Caco-2 (cell line): ENCODE data around the gene KIAA1755. TPM values are rescaled to one million over a fixed set of nuclear protein-coding genes. Genes with fewer than 3 reads are reported as not detected.
"Not testable (repeated sequence)": the region's sequence is repeated elsewhere in the genome, so short reads cannot be mapped to it uniquely, and the experiment has no call there.

Experiments used
- BruUV-seq: library from RNA; stranded (reverse); fragments of 400-500 nt; replicated peaks from 2 replicates; lab custom pipeline; 2021; lab: Mats Ljungman, UMichigan
- CTCF ChIA-PET: fragments of 300-600 bp; sonication (Branson Sonifier 250); formaldehyde crosslinking; loops from one replicate; lab custom pipeline; 2022; ENCODE audit warnings: antibody characterized with exemption; lab: Charles Lee
- POLR2A ChIA-PET: fragments of 300-600 bp; sonication (Branson Sonifier 250); formaldehyde crosslinking; loops from one replicate; lab custom pipeline; 2022; ENCODE audit warnings: antibody characterized with exemption; lab: Charles Lee
- DNase-seq, 2 experiments: peaks; one replicate each; pipeline versions ENCODE4 v3.0.0 to v3.0.0-alpha.2; 2020 to 2022
- H3K27me3 ChIP-seq: replicated peaks from 2 replicates; pipeline ENCODE4 v1.6.0; 2011; ENCODE audit warnings: low read length; ENCODE audit not compliant: control insufficient read depth, insufficient read depth
- H3K36me3 ChIP-seq: 2 replicates; pipeline ENCODE4 v1.5.1; 2011; ENCODE audit warnings: low read length; ENCODE audit not compliant: control insufficient read depth, insufficient read depth
- H3K4me1 ChIP-seq: fragments of 250-450 bp; sonication (Bioruptor Pico); 2 replicates; pipeline ENCODE4 v1.5.1; 2020; ENCODE audit warnings: mild to moderate bottlenecking
- H3K4me3 ChIP-seq: 2 replicates; pipeline ENCODE4 v1.5.1; 2011; ENCODE audit warnings: low read depth, mild to moderate bottlenecking, control low read depth, low read length
- H3K9me3 ChIP-seq: fragments of 250-450 bp; sonication (Bioruptor Pico); 2 replicates; pipeline ENCODE4 v1.5.1; 2020; ENCODE audit warnings: mild to moderate bottlenecking, moderate library complexity
- H3K27ac Mint-ChIP-seq: one replicate; pipeline ENCODE4 v1.8.0; 2022; ENCODE audit warnings: mixed read lengths; ENCODE audit not compliant: unreplicated experiment
- H3K27me3 Mint-ChIP-seq: one replicate; pipeline ENCODE4 v1.8.0; 2022; ENCODE audit warnings: mixed read lengths; ENCODE audit not compliant: insufficient read depth, unreplicated experiment
- H3K36me3 Mint-ChIP-seq: one replicate; pipeline ENCODE4 v1.8.0; 2022; ENCODE audit warnings: mild to moderate bottlenecking, mixed read lengths; ENCODE audit not compliant: insufficient read depth, unreplicated experiment
- H3K4me1 Mint-ChIP-seq: one replicate; pipeline ENCODE4 v1.8.0; 2022; ENCODE audit warnings: low read depth, mixed read lengths; ENCODE audit not compliant: unreplicated experiment
- H3K4me3 Mint-ChIP-seq: one replicate; pipeline ENCODE4 v1.8.0; 2022; ENCODE audit warnings: mild to moderate bottlenecking, moderate library complexity, mixed read lengths; ENCODE audit not compliant: unreplicated experiment
- H3K9me3 Mint-ChIP-seq: one replicate; pipeline ENCODE4 v1.8.0; 2022; ENCODE audit warnings: mixed read lengths; ENCODE audit not compliant: unreplicated experiment
- intact Hi-C: fragments of 100-400 bp; cut with micrococcal nuclease; formaldehyde crosslinking; loops from one replicate; pipeline ENCODE4 v1.10.0; 2022; ENCODE audit not compliant: unreplicated experiment
- total RNA-seq: library from RNA; stranded (reverse); gene quantifications from 2 replicates; pipeline ENCODE4 v1.2.3, GENCODE V29; 2022
- TF ChIP-seq, protein P1 (sequence below), 2 experiments: fragments of 200-600 bp in 1 of 2; IDR thresholded peaks; 1 replicate in 1 of 2; 2 replicates in 1 of 2; pipeline versions ENCODE4 v1.5.1 to v1.8.0; 2011 to 2022; ENCODE audit warnings: antibody characterized with exemption in 1 of 2, control low read depth in 1 of 2, inconsistent platforms in 1 of 2, low read depth in 1 of 2, low read length in 1 of 2, mild to moderate bottlenecking in 1 of 2, moderate library complexity in 1 of 2; ENCODE audit not compliant: insufficient read depth in 1 of 2, severe bottlenecking in 1 of 2, unreplicated experiment in 1 of 2

The KIAA1755 gene
- total RNA-seq, 1 experiment from 2014 or later: 0.20 TPM

- Histone ChIP-seq H3K4me3 (no peak overlapping the region), H3K9me3 (no peaks in the 10 kb centered on the region), H3K36me3 (no peaks in the 10 kb centered on the region), H3K4me1 (no peaks in the 10 kb centered on the region), H3K27me3 (no peaks in the 10 kb centered on the region)
- BruUV-seq: no TSS peak
- H3K36me3 Mint-ChIP-seq: no peaks in the 10 kb centered on the region
- no peaks in the 10 kb centered on the region for H3K27me3 Mint-ChIP-seq
- H3K9me3 Mint-ChIP-seq: no peaks in the 10 kb centered on the region
- H3K27ac Mint-ChIP-seq: no peak overlapping the region
- ChIA-PET POLR2A (no interaction called here), CTCF (interaction anchor here (1.0 to 1.7 kb wide), 2 partner anchors 9 to 11 kb away, joined by 4 to 6 read pairs; no protein-coding TSS in a partner anchor)
- TF ChIP-seq, protein P1, sequence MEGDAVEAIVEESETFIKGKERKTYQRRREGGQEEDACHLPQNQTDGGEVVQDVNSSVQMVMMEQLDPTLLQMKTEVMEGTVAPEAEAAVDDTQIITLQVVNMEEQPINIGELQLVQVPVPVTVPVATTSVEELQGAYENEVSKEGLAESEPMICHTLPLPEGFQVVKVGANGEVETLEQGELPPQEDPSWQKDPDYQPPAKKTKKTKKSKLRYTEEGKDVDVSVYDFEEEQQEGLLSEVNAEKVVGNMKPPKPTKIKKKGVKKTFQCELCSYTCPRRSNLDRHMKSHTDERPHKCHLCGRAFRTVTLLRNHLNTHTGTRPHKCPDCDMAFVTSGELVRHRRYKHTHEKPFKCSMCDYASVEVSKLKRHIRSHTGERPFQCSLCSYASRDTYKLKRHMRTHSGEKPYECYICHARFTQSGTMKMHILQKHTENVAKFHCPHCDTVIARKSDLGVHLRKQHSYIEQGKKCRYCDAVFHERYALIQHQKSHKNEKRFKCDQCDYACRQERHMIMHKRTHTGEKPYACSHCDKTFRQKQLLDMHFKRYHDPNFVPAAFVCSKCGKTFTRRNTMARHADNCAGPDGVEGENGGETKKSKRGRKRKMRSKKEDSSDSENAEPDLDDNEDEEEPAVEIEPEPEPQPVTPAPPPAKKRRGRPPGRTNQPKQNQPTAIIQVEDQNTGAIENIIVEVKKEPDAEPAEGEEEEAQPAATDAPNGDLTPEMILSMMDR (IDR thresholded peaks at IDR 0.05; ENCODE audit: insufficient read depth in 1 of 2, low read depth in 1 of 2, low read length in 1 of 2, severe bottlenecking in 1 of 2, unreplicated experiment in 1 of 2): no peak
- intact Hi-C loops: no loop called here
- no peak overlapping the region for H3K4me3 Mint-ChIP-seq
- no peaks in the 10 kb centered on the region for H3K4me1 Mint-ChIP-seq
- no peak for DNase-seq
Observed at GRCh38 chr20:38253571-38253970, 7.0 kb downstream of the KIAA1755 start.

DNA sequence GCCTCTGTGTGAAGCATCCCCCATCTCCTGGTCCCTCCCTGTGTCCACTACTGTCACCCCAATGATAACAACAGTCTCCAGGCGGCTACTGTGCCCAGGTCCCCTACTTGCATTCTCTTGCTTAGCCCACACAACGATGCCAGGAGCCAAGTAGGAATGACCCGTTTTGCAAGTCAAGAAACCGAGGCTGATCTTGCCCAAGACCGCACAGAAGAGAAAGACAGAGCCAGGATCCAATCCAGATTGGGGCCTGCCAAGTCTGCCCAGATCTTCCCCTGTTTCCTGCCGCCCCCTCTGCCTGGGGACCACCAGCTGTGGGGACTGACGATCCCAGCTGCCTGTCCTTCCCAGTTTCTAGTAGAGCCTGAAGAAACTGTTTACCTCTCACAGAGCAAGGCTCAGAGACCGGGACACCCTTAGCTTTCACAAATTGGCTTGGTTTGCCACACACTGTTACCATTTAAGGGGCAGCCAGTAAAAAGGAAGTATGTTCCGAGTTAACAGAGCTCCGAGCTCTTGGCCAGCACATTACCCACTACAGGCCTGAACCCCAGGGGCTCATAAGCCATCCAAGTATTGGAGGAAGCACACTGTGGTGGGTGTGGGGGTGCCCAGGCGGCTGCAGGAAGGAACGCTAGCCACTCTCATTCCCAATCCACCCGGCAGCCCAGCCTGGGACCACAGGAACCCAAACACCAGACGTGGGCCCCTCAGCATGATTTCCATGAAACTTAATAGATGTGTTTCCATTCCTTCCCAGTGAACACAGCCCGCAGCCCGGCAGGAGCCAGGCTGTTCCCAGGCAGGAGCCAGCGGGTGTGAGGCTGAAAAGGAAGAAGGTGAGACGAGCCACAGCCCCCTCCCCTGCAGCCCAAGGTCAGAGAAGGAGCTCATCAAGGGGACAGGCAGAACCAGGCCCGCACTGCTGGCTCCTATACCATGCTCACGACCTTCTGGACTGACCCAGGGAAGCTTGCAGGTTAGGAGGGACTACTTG lies 7.9 kb downstream of the KIAA1755 start:
- intact Hi-C loops: no loop called here
- TF ChIP-seq, protein P1 (IDR thresholded peaks at IDR 0.05; ENCODE audit: insufficient read depth in 1 of 2, low read depth in 1 of 2, low read length in 1 of 2, severe bottlenecking in 1 of 2, unreplicated experiment in 1 of 2): no peak
- no peaks in the 10 kb centered on the region for H3K4me1 Mint-ChIP-seq
- H3K27me3 Mint-ChIP-seq: no peaks in the 10 kb centered on the region
- H3K27me3 ChIP-seq: no peaks in the 10 kb centered on the region
- no peaks in the 10 kb centered on the region for H3K9me3 ChIP-seq
- POLR2A ChIA-PET: interaction anchor here (0.5 kb wide), 1 partner anchor 174 kb away, joined by 5 read pairs; no protein-coding TSS in a partner anchor
- no peak for DNase-seq
- no peak overlapping the region for H3K27ac Mint-ChIP-seq
- no peaks in the 10 kb centered on the region for H3K9me3 Mint-ChIP-seq
- H3K4me1 ChIP-seq: no peaks in the 10 kb centered on the region
- BruUV-seq: no TSS peak
- H3K4me3 ChIP-seq: no peak overlapping the region
- CTCF ChIA-PET: interaction anchor here (0.6 to 1.7 kb wide), 5 partner anchors 8 to 31 kb away, joined by 3 to 6 read pairs (median 3); no protein-coding TSS in a partner anchor
- H3K4me3 Mint-ChIP-seq: no peak overlapping the region
- no peaks in the 10 kb centered on the region for H3K36me3 Mint-ChIP-seq
- H3K36me3 ChIP-seq: no peaks in the 10 kb centered on the region

GRCh38 chr20:38251441-38251840 lies 9.1 kb downstream of the KIAA1755 start:
- H3K36me3 Mint-ChIP-seq, H3K4me1 ChIP-seq, H3K4me3 Mint-ChIP-seq, H3K27me3 Mint-ChIP-seq, H3K4me3 ChIP-seq, BruUV-seq, H3K36me3 ChIP-seq, H3K27me3 ChIP-seq, DNase-seq, POLR2A ChIA-PET, H3K27ac Mint-ChIP-seq, H3K4me1 Mint-ChIP-seq, H3K9me3 Mint-ChIP-seq, intact Hi-C loops, H3K9me3 ChIP-seq: not testable (repeated sequence)
- CTCF ChIA-PET: interaction anchor here (0.7 kb wide), 1 partner anchor 203 kb away, joined by 9 read pairs; no protein-coding TSS in a partner anchor
